HEK293T (cell line): ENCODE results near the gene NTMT1.

ENCODE experiments used
- ARNT ChIP-seq: fragments of 450-650 bp; IDR thresholded peaks from 2 replicates; pipeline ENCODE4 v1.6.1; 2017; ENCODE audit warnings: mild to moderate bottlenecking
- FOXA1 ChIP-seq: fragments of 450-650 bp; IDR thresholded peaks from 2 replicates; pipeline ENCODE4 v1.6.1; 2016; ENCODE audit warnings: mild to moderate bottlenecking
- L3MBTL2 ChIP-seq: fragments of 450-650 bp; conservative IDR thresholded peaks from 2 replicates; pipeline ENCODE4 v1.6.1; 2016; ENCODE audit warnings: mild to moderate bottlenecking
- PKNOX1 ChIP-seq: fragments of 450-650 bp; IDR thresholded peaks from 2 replicates; pipeline ENCODE4 v1.6.1; 2016
- SP1 ChIP-seq: fragments of 450-650 bp; IDR thresholded peaks from 2 replicates; pipeline ENCODE4 v1.6.1; 2017
- SUZ12 ChIP-seq: fragments of 450-650 bp; IDR thresholded peaks from 2 replicates; pipeline ENCODE4 v1.6.1; 2016; ENCODE audit warnings: mild to moderate bottlenecking
- ZNF384 ChIP-seq: fragments of 450-650 bp; IDR thresholded peaks from 2 replicates; pipeline ENCODE4 v1.6.1; 2016

- TF ChIP-seq SUZ12 (no peak), ARNT (no peak), ZNF384 (no peak), L3MBTL2 (no peak), SP1 (no peak), PKNOX1 (no peak), FOXA1 (no peak)
Observed at GRCh38 chr9:129585352-129585751, 40.6 kb upstream of the NTMT1 start.
